Dedifferentiated amniotic fluid mesenchymal stem cell (primary cell): ENCODE results near the gene CLVS2.

ENCODE experiments used
- DNase-seq: peaks from one replicate; pipeline ENCODE4 v3.0.0-alpha.2; 2016; ENCODE audit errors: extremely low spot score

Gene CLVS2

GRCh38 chr6:123024976-123025375 is 28.9 kb downstream of the CLVS2 start:
- DNase-seq: no peak

- DNase-seq: no peak
Observed at GRCh38 chr6:123027408-123027807, 31.4 kb downstream of the CLVS2 start.

- no peak for DNase-seq
Observed at GRCh38 chr6:123028263-123028662, 32.2 kb downstream of the CLVS2 start.

GRCh38 chr6:123030282-123030681 is 34.2 kb downstream of the CLVS2 start:
- no peak for DNase-seq

- DNase-seq: no peak
Observed at GRCh38 chr6:123036648-123037047, 40.6 kb downstream of the CLVS2 start.

GRCh38 chr6:123039431-123039830 is 43.4 kb downstream of the CLVS2 start:
- DNase-seq: no peak

- no peak for DNase-seq
Observed at GRCh38 chr6:123042401-123042800, 46.4 kb downstream of the CLVS2 start.

GRCh38 chr6:123044341-123044860 is 48.4 kb downstream of the CLVS2 start:
- no peak for DNase-seq

- DNase-seq: no peak
Observed at GRCh38 chr6:123053602-123054225, 57.7 kb downstream of the CLVS2 start.

GRCh38 chr6:123055256-123055655 is 59.2 kb downstream of the CLVS2 start:
- no peak for DNase-seq

- no peak for DNase-seq
Observed at GRCh38 chr6:123062670-123063069, 66.6 kb downstream of the CLVS2 start.

- DNase-seq: no peak
Observed at GRCh38 chr6:123064038-123064437, 68.0 kb downstream of the CLVS2 start.

GRCh38 chr6:123074616-123075015 is 78.6 kb downstream of the CLVS2 start:
- DNase-seq: no peak

- DNase-seq: no peak
Observed at GRCh38 chr6:123085403-123085802, 89.4 kb downstream of the CLVS2 start.

GRCh38 chr6:123089226-123089625 is 93.2 kb downstream of the CLVS2 start:
- no peak for DNase-seq

GRCh38 chr6:123091091-123091895 is 95.3 kb downstream of the CLVS2 start:
- no peak for DNase-seq

GRCh38 chr6:123091896-123092271 is 95.8 kb downstream of the CLVS2 start:
- no peak for DNase-seq

- DNase-seq: no peak
Observed at GRCh38 chr6:123094795-123095194, 98.8 kb downstream of the CLVS2 start.

- no peak for DNase-seq
Observed at GRCh38 chr6:123105561-123105960, 109.5 kb downstream of the CLVS2 start.

- no peak for DNase-seq
Observed at GRCh38 chr6:123116370-123116769, 120.3 kb downstream of the CLVS2 start.

- no peak for DNase-seq
Observed at GRCh38 chr6:123117145-123117908, 121.3 kb downstream of the CLVS2 start.

- DNase-seq: no peak
Observed at GRCh38 chr6:123118811-123119210, 122.8 kb downstream of the CLVS2 start.
